HepG2 (cell line): ENCODE measurements around the gene IGLL1.
"Not testable (repeated sequence)": the region's sequence is repeated elsewhere in the genome, so short reads cannot be mapped to it uniquely, and the experiment has no call there.

Source experiments
- CTCF ChIP-seq: sonication (generic); formaldehyde crosslinking; IDR thresholded peaks from 2 replicates; pipeline ENCODE4 v1.5.0; 2020; ENCODE audit warnings: mild to moderate bottlenecking, missing genetic modification reagents, moderate library complexity
- FOXM1 ChIP-seq: sonication (generic); formaldehyde crosslinking; IDR thresholded peaks from 2 replicates; pipeline ENCODE4 v1.5.0; 2020; ENCODE audit warnings: missing genetic modification reagents
- GABPA ChIP-seq, 2 experiments: IDR thresholded peaks; 2 replicates each; pipeline ENCODE4 v1.6.1; 2011 to 2016; ENCODE audit warnings: low read depth in 2 of 2, low read length in 1 of 2, missing biosample characterization in 1 of 2, missing genetic modification characterization in 1 of 2
- MTF1 ChIP-seq: sonication (generic); formaldehyde crosslinking; IDR thresholded peaks from 2 replicates; pipeline ENCODE4 v1.5.0; 2020; ENCODE audit warnings: missing genetic modification reagents
- PLSCR1 ChIP-seq: sonication (generic); formaldehyde crosslinking; IDR thresholded peaks from 2 replicates; pipeline ENCODE4 v1.5.0; 2020; ENCODE audit warnings: missing genetic modification reagents, mild to moderate bottlenecking, borderline replicate concordance
- ZNF3 ChIP-seq: IDR thresholded peaks from 2 replicates; pipeline ENCODE4 v1.7.0; 2017; ENCODE audit warnings: inconsistent platforms

GRCh38 chr22:23595904-23596303 lies 15.8 kb upstream of the IGLL1 start:
- TF ChIP-seq GABPA (IDR thresholded peaks at IDR 0.05; ENCODE audit: low read depth, low read length); GABPA (CRISPR knock-in tag; IDR thresholded peaks at IDR 0.05; ENCODE audit: low read depth); ZNF3; CTCF (CRISPR knock-in tag); PLSCR1 (CRISPR knock-in tag); MTF1 (CRISPR knock-in tag); FOXM1 (CRISPR knock-in tag): not testable (repeated sequence)
